GM23248 (cell line): Measurements from ENCODE around the gene LRRC36. TPM values are rescaled to one million over a fixed set of nuclear protein-coding genes. Genes with fewer than 3 reads are reported as not detected.

ENCODE experiments used
- DNase-seq: peaks from one replicate; pipeline ENCODE4 v3.0.0-alpha.2; 2015
- H2AFZ ChIP-seq: fragments of 200-600 bp; sonication (generic); 2 replicates; pipeline ENCODE4 v1.6.1; 2016; ENCODE audit warnings: antibody characterized with exemption
- H3F3A ChIP-seq: fragments of 200-600 bp; sonication (generic); 2 replicates; pipeline ENCODE4 v1.6.1; 2016; ENCODE audit warnings: mild to moderate bottlenecking, antibody characterized with exemption, mixed run types; ENCODE audit not compliant: insufficient read depth
- H3K27ac ChIP-seq: fragments of 200-600 bp; sonication (generic); 2 replicates; pipeline ENCODE4 v1.5.1; 2016; ENCODE audit warnings: mild to moderate bottlenecking
- H3K27me3 ChIP-seq: fragments of 200-600 bp; sonication (generic); replicated peaks from 2 replicates; pipeline ENCODE4 v1.6.1; 2016; ENCODE audit warnings: mild to moderate bottlenecking; ENCODE audit not compliant: insufficient read depth
- H3K36me3 ChIP-seq: fragments of 200-600 bp; sonication (generic); 2 replicates; pipeline ENCODE4 v1.6.1; 2016; ENCODE audit warnings: low read depth, mild to moderate bottlenecking
- H3K4me1 ChIP-seq: fragments of 200-600 bp; sonication (generic); 2 replicates; pipeline ENCODE4 v1.6.1; 2016; ENCODE audit warnings: mild to moderate bottlenecking; ENCODE audit not compliant: insufficient read depth
- H3K4me2 ChIP-seq: fragments of 200-600 bp; sonication (generic); one replicate; pipeline ENCODE4 v1.6.1; 2016; ENCODE audit warnings: mild to moderate bottlenecking; ENCODE audit not compliant: unreplicated experiment
- H3K4me3 ChIP-seq: fragments of 200-600 bp; sonication (generic); 2 replicates; pipeline ENCODE4 v1.5.1; 2016; ENCODE audit warnings: mild to moderate bottlenecking
- H3K79me2 ChIP-seq: fragments of 200-600 bp; sonication (generic); 2 replicates; pipeline ENCODE4 v1.6.1; 2016; ENCODE audit warnings: mild to moderate bottlenecking; ENCODE audit not compliant: insufficient read depth
- H3K9ac ChIP-seq: fragments of 200-600 bp; sonication (generic); 2 replicates; pipeline ENCODE4 v1.6.1; 2016; ENCODE audit warnings: mild to moderate bottlenecking
- H3K9me2 ChIP-seq: fragments of 200-600 bp; sonication (generic); 2 replicates; pipeline ENCODE4 v1.6.1; 2016; ENCODE audit warnings: mixed run types, mild to moderate bottlenecking, moderate library complexity; ENCODE audit not compliant: insufficient read depth
- H3K9me3 ChIP-seq: fragments of 200-600 bp; sonication (generic); one replicate; pipeline ENCODE4 v1.6.1; 2017; ENCODE audit warnings: low read depth
- H4K20me1 ChIP-seq: fragments of 200-600 bp; sonication (generic); 2 replicates; pipeline ENCODE4 v1.6.0; 2016; ENCODE audit not compliant: insufficient read depth
- EZH2 ChIP-seq: fragments of 200-600 bp; sonication (generic); IDR thresholded peaks from 2 replicates; pipeline ENCODE4 v1.6.1; 2018; ENCODE audit warnings: antibody characterized with exemption, mild to moderate bottlenecking; ENCODE audit not compliant: insufficient read depth, poor library complexity, severe bottlenecking
- EZH2phosphoT487 ChIP-seq: fragments of 200-600 bp; sonication (generic); IDR thresholded peaks from 2 replicates; pipeline ENCODE4 v1.6.1; 2018; ENCODE audit warnings: antibody characterized with exemption, moderate library complexity, mild to moderate bottlenecking, low read depth; ENCODE audit not compliant: insufficient read depth
- WGBS, 2 experiments: methylation state at CpG; one replicate each; pipeline ENCODE4 v1.1.6; 2015 to 2017; ENCODE audit warnings: low lambda C conversion rate in 2 of 2, low coverage in 1 of 2; ENCODE audit errors: missing lambda C conversion rate in 2 of 2; 5-methylcytosine and 5-hydroxymethylcytosine counted together
- in situ Hi-C: fragments of 300-500 bp; cut with MboI; formaldehyde crosslinking; loops from 2 replicates; pipeline ENCODE4 v1.15.0; 2020
- polyA plus RNA-seq: library from polyadenylated mRNA; unstranded; fragments of >200 nt; fragmentation: Nextera tagmentation; extraction: Ambion mirVana; gene quantifications from 2 replicates; pipeline ENCODE4 v1.2.1, GENCODE V29; 2016
- total RNA-seq: library from RNA; depleted of rRNA; stranded (reverse); fragments of >200 nt; shearing (Covaris generic); gene quantifications from 2 replicates; pipeline ENCODE4 v1.2.3, GENCODE V29; 2014

The LRRC36 gene
- total and polyA plus RNA-seq, 2 experiments from 2014 or later = not detected

DNA sequence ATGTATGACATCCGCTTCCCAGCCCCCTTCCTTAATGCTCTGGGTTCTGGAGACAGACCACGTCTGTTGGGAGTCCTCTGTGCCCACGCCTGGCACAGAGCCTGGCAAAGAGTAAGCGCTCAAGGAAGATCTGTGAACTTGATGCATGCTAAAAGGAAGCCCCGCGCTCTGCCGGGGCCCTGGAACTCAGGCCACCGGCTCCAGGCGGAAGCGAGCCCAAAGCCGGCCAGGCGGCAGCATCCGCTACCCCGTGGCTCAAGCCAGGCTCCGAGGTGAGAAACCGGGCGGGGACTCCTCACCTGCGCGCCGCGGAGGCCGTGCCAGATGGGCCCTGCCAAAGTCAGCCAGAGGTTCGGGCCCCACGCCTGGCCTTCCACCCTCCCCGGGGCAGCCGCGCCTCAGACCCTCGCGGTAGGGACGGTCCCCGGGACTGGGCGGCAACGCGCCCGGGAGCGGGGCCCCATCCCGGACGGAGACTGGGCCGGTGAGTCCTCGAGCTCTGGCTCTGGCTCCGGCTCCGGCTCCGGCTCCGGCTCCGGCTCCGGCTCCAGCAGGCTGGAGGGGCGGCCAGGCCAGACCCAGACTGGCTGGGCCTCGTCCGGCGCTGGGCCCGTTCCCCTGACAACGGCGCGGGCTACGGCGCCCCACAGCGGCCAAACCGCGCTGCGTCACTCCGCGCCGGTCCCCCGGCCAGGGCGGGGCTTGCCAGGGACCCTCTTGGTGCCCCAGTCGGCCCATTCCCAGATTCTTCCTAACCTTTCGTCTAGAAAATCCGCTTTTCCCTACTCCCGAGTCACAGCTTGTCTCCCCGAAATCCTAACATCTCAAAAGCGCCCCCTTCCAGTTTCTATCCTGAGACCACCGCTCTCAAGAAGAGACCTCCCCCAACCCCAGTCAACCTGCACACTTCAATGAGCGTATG, 89.5 kb downstream of the LRRC36 start, which contains the start of gene ZDHHC1:
Gene ZDHHC1 (minus strand): TSS at position 606 of the 922 bp plus-strand sequence. CDS start 8,702 bp downstream, outside the sequence.
- H3K36me3 ChIP-seq = no peaks in the 10 kb centered on the region
- WGBS, 2 experiments = 1 to 2% methylated on average over 68 to 72 of the region's 73 CpGs
- peak within 1 kb of the TSS; percentile 85 for H3K27ac ChIP-seq
- in situ Hi-C loops = no loop called here
- peak within 1 kb of the TSS; percentile 95 for H3K9ac ChIP-seq
- H3K27me3 ChIP-seq = no peaks in the 10 kb centered on the region
- peak within 1 kb of the TSS; percentile 95 for H3K4me2 ChIP-seq
- H3K9me2 ChIP-seq = no peaks in the 10 kb centered on the region
- H3K9me3 ChIP-seq = no peaks in the 10 kb centered on the region
- no peak for TF ChIP-seq EZH2phosphoT487
- TF ChIP-seq EZH2 = no peak
- DNase-seq = peak; percentile 90
- H3K4me1 ChIP-seq = peaks cover 11% of the 10 kb centered on the region; the same call in 1 of the 2 replicates
- H2AFZ ChIP-seq = peak within 1 kb of the TSS; percentile 96
- peaks cover 12% of the 10 kb centered on the region for H3K79me2 ChIP-seq
- H3F3A ChIP-seq = peaks cover 9% of the 10 kb centered on the region; the same call in 1 of the 2 replicates
- peak within 1 kb of the TSS; percentile 80 for H3K4me3 ChIP-seq
- H4K20me1 ChIP-seq = no peaks in the 10 kb centered on the region

DNA sequence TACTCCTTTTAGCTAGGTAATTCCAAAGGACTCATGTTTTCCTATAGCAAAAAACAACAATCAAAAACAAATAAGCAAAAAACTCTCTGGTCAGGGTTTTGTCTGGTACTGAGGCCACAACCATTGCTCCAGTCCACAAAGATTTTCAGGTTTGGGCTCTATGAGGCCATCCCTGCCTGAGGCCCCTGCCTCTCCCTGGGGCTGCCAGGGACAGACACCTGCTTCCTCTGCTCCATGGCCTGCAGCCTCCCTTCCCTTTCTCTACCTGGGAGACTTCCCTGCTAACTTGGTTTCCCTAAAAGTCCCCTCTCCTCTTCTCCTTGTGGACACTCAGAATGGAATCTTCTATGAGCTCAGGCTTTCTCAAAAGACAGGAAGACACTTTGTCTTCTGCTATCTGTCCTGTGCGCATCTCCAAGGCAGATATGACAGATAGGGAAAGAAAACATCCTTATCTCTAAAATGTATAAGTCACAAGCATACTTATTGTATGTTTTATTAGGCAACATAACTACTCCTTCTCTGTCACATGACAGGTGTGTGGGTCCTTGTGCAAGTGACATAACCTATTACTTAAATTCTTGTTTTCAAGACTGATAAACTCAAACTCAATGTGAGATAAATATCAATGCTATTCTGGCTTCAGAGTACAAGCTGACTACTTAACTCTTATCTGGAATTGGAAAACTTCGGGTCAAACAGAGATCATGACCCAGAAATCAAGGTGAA, 90.9 kb downstream of the LRRC36 start:
- 89 to 93% methylated on average over 2 of the region's 2 CpGs for WGBS, 2 experiments

DNA sequence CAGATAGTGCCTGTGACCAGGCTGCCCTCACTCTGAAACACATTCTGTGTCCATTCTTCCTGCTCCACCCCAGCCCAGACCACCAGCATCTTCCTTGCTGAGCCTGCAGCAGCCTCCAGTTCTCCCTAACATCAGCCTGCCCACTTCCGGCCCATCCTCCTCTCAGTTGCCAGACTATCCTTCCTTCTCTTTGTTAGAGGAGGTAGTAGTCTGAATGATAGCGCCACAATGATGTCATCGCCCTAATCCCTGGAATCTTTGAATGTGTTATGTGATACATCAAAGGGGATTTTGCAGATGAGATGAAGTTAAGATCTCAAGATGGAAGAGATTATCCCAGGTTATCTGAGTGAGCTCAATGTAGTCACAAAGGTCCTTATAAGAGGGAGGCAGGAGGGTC, 92.9 kb downstream of the LRRC36 start:
- Histone ChIP-seq H3K36me3 (no peaks in the 10 kb centered on the region), H3K27me3 (no peaks in the 10 kb centered on the region), H3K27ac (no peak overlapping the region), H4K20me1 (no peaks in the 10 kb centered on the region), H3K9me3 (no peaks in the 10 kb centered on the region), H3K4me2 (no peak overlapping the region), H3K9ac (no peak overlapping the region), H3K4me1 (peaks cover 6% of the 10 kb centered on the region; the same call in 1 of the 2 replicates), H3K9me2 (no peaks in the 10 kb centered on the region), H3K4me3 (no peak overlapping the region), H3K79me2 (0 out of 2 replicates have a peak, but pooled peaks cover 4% of the 10 kb centered on the region), H2AFZ (no peak overlapping the region), H3F3A (0 out of 2 replicates have a peak, but pooled peaks cover 3% of the 10 kb centered on the region)
- TF ChIP-seq EZH2 = no peak
- TF ChIP-seq EZH2phosphoT487 = no peak
- in situ Hi-C loops = no loop called here
- DNase-seq = no peak
- WGBS, 2 experiments = 91 to 92% methylated on average over 3 of the region's 3 CpGs

More for the DNA sequence above, 90.9 kb downstream of the LRRC36 start:
- Histone ChIP-seq H2AFZ (no peak overlapping the region), H3K9me2 (no peaks in the 10 kb centered on the region), H4K20me1 (no peaks in the 10 kb centered on the region), H3K9me3 (no peaks in the 10 kb centered on the region), H3K4me1 (peaks cover 11% of the 10 kb centered on the region; the same call in 1 of the 2 replicates), H3F3A (peaks cover 5% of the 10 kb centered on the region; the same call in 1 of the 2 replicates), H3K36me3 (no peaks in the 10 kb centered on the region), H3K4me2 (no peak overlapping the region), H3K27me3 (no peaks in the 10 kb centered on the region), H3K27ac (no peak overlapping the region), H3K4me3 (no peak overlapping the region), H3K79me2 (peaks cover 4% of the 10 kb centered on the region; the same call in 1 of the 2 replicates), H3K9ac (no peak overlapping the region)
- TF ChIP-seq EZH2phosphoT487 (no peak), EZH2 (no peak)
- in situ Hi-C loops = no loop called here
- no peak for DNase-seq

- Histone ChIP-seq H3K79me2 (0 out of 2 replicates have a peak, but pooled peaks cover under 1% of the 10 kb centered on the region), H3K9me2 (no peaks in the 10 kb centered on the region), H3K4me3 (no peak overlapping the region), H3F3A (no peaks in the 10 kb centered on the region), H3K9me3 (no peaks in the 10 kb centered on the region), H3K4me2 (no peak overlapping the region), H2AFZ (no peak overlapping the region), H4K20me1 (no peaks in the 10 kb centered on the region), H3K36me3 (no peaks in the 10 kb centered on the region), H3K4me1 (peaks cover 6% of the 10 kb centered on the region; the same call in 1 of the 2 replicates), H3K9ac (no peak overlapping the region), H3K27me3 (no peaks in the 10 kb centered on the region), H3K27ac (no peak overlapping the region)
- in situ Hi-C loops = no loop called here
- TF ChIP-seq EZH2 (no peak), EZH2phosphoT487 (no peak)
- DNase-seq = no peak
- WGBS, 2 experiments = 38 to 42% methylated on average over 3 of the region's 3 CpGs
Measured at GRCh38 chr16:67419931-67420330, 93.3 kb downstream of the LRRC36 start.
